Ectodermal cell (in vitro differentiated cells): Measurements from ENCODE around the gene AHRR.
A peak's percentile ranks its signal among the peaks of the same experiment; 100 is the strongest.
"Not testable (repeated sequence)": the region's sequence is repeated elsewhere in the genome, so short reads cannot be mapped to it uniquely, and the experiment has no call there.

Experiments used
- H3K27ac ChIP-seq: 2 replicates; pipeline ENCODE4 v1.7.0; 2013; ENCODE audit warnings: mild to moderate bottlenecking, low read depth, low read length; ENCODE audit not compliant: insufficient read depth, poor library complexity, severe bottlenecking
- H3K27me3 ChIP-seq: 2 replicates; pipeline ENCODE4 v1.7.0; 2013; ENCODE audit warnings: mild to moderate bottlenecking, low read length; ENCODE audit not compliant: insufficient read depth, control insufficient read depth, poor library complexity, severe bottlenecking
- H3K36me3 ChIP-seq: one replicate; pipeline ENCODE4 v1.7.0; 2013; ENCODE audit warnings: low read length; ENCODE audit not compliant: control insufficient read depth, insufficient read depth
- H3K4me1 ChIP-seq: one replicate; pipeline ENCODE4 v1.7.0; 2013; ENCODE audit warnings: low read length; ENCODE audit not compliant: control insufficient read depth, insufficient read depth
- H3K4me3 ChIP-seq: 2 replicates; pipeline ENCODE4 v1.7.0; 2013; ENCODE audit warnings: low read depth, low read length, control low read depth; ENCODE audit not compliant: insufficient read depth
- H3K9me3 ChIP-seq: 2 replicates; pipeline ENCODE4 v1.7.0; 2013; ENCODE audit warnings: mild to moderate bottlenecking, low read length, moderate library complexity; ENCODE audit not compliant: control insufficient read depth
- WGBS, 2 experiments: methylation state at CpG; one replicate each; pipeline ENCODE4 v1.1.7; 2013; ENCODE audit warnings: missing lambda C conversion rate in 2 of 2; 5-methylcytosine and 5-hydroxymethylcytosine counted together

AHRR gene

GRCh38 chr5:369151-369868 is 47.8 kb downstream of the AHRR start:
- no peak overlapping the region for H3K4me3 ChIP-seq
- H3K36me3 ChIP-seq, result no peaks in the 10 kb centered on the region
- 79 to 80% methylated on average over 15 of the region's 15 CpGs for WGBS, 2 experiments
- no peak overlapping the region for H3K27ac ChIP-seq
- peaks cover 16% of the 10 kb centered on the region for H3K27me3 ChIP-seq
- peaks cover 8% of the 10 kb centered on the region for H3K4me1 ChIP-seq
- H3K9me3 ChIP-seq, result no peaks in the 10 kb centered on the region

GRCh38 chr5:369869-370236 is 48.3 kb downstream of the AHRR start:
- not testable (repeated sequence) for H3K36me3 ChIP-seq, H3K9me3 ChIP-seq, H3K4me3 ChIP-seq, H3K27ac ChIP-seq, H3K4me1 ChIP-seq
- WGBS, 2 experiments, result 93 to 94% methylated on average over 21 of the region's 21 CpGs
- peaks cover 21% of the 10 kb centered on the region for H3K27me3 ChIP-seq

GRCh38 chr5:370311-370958 is 48.9 kb downstream of the AHRR start:
- peaks cover 8% of the 10 kb centered on the region for H3K4me1 ChIP-seq
- no peaks in the 10 kb centered on the region for H3K9me3 ChIP-seq
- H3K27ac ChIP-seq, result no peak overlapping the region
- H3K4me3 ChIP-seq, result no peak overlapping the region
- 93 to 96% methylated on average over 14 of the region's 14 CpGs for WGBS, 2 experiments
- no peaks in the 10 kb centered on the region for H3K36me3 ChIP-seq
- peaks cover 27% of the 10 kb centered on the region for H3K27me3 ChIP-seq

- peaks cover 8% of the 10 kb centered on the region for H3K4me1 ChIP-seq
- WGBS, 2 experiments, result 90% methylated on average over 19 of the region's 19 CpGs
- H3K27me3 ChIP-seq, result peaks cover 35% of the 10 kb centered on the region
- H3K27ac ChIP-seq, result no peak overlapping the region
- no peak overlapping the region for H3K4me3 ChIP-seq
- H3K36me3 ChIP-seq, result no peaks in the 10 kb centered on the region
- H3K9me3 ChIP-seq, result no peaks in the 10 kb centered on the region
Observed at GRCh38 chr5:370959-371810, 49.7 kb downstream of the AHRR start.

- Histone ChIP-seq H3K36me3 (no peaks in the 10 kb centered on the region), H3K27ac (no peak overlapping the region), H3K9me3 (no peaks in the 10 kb centered on the region), H3K4me3 (no peak overlapping the region), H3K27me3 (peaks cover 36% of the 10 kb centered on the region), H3K4me1 (peaks cover 8% of the 10 kb centered on the region)
- 84% methylated on average over 12 of the region's 12 CpGs for WGBS, 2 experiments
Observed at GRCh38 chr5:371811-372555, 50.5 kb downstream of the AHRR start.

- H3K36me3 ChIP-seq, result no peaks in the 10 kb centered on the region
- no peaks in the 10 kb centered on the region for H3K9me3 ChIP-seq
- no peak overlapping the region for H3K4me3 ChIP-seq
- H3K4me1 ChIP-seq, result peaks cover 8% of the 10 kb centered on the region
- H3K27ac ChIP-seq, result no peak overlapping the region
- H3K27me3 ChIP-seq, result peaks cover 36% of the 10 kb centered on the region
- WGBS, 2 experiments, result 93 to 94% methylated on average over 13 of the region's 13 CpGs
Observed at GRCh38 chr5:372556-372995, 51.1 kb downstream of the AHRR start.

- Histone ChIP-seq H3K4me1 (peaks cover 8% of the 10 kb centered on the region), H3K9me3 (no peaks in the 10 kb centered on the region), H3K36me3 (no peaks in the 10 kb centered on the region), H3K27ac (no peak overlapping the region), H3K27me3 (peaks cover 36% of the 10 kb centered on the region), H3K4me3 (peak overlapping the region; percentile 24)
- 63 to 68% methylated on average over 26 to 27 of the region's 27 CpGs for WGBS, 2 experiments
Observed at GRCh38 chr5:372996-373709, 51.6 kb downstream of the AHRR start.

- no peak overlapping the region for H3K27ac ChIP-seq
- peaks cover 36% of the 10 kb centered on the region for H3K27me3 ChIP-seq
- peaks cover 8% of the 10 kb centered on the region for H3K4me1 ChIP-seq
- no peaks in the 10 kb centered on the region for H3K36me3 ChIP-seq
- 10 to 11% methylated on average over 86 of the region's 86 CpGs for WGBS, 2 experiments
- no peaks in the 10 kb centered on the region for H3K9me3 ChIP-seq
- peak overlapping the region; percentile 24 for H3K4me3 ChIP-seq
Observed at GRCh38 chr5:373710-374602, 52.4 kb downstream of the AHRR start.
